GM12874 (cell line): Measurements from ENCODE around the gene DNAH10.

ENCODE experiments used
- CTCF ChIP-seq: IDR thresholded peaks from 2 replicates; pipeline ENCODE4 v1.5.1; 2011; ENCODE audit warnings: low read depth, mild to moderate bottlenecking, control low read depth, low read length, moderate library complexity; ENCODE audit not compliant: insufficient read depth

The DNAH10 gene

GRCh38 chr12:123929946-123930583 lies 168.0 kb downstream of the DNAH10 start:
- no peak for TF ChIP-seq CTCF

GRCh38 chr12:123931686-123932321 lies 169.7 kb downstream of the DNAH10 start:
- no peak for TF ChIP-seq CTCF

GRCh38 chr12:123933214-123933613 lies 171.1 kb downstream of the DNAH10 start:
- no peak for TF ChIP-seq CTCF

GRCh38 chr12:123934016-123934620 lies 172.0 kb downstream of the DNAH10 start:
- no peak for TF ChIP-seq CTCF

GRCh38 chr12:123934829-123935228 lies 172.7 kb downstream of the DNAH10 start:
- TF ChIP-seq CTCF: no peak

- no peak for TF ChIP-seq CTCF
These were observed 173.9 kb downstream of the DNAH10 start for GRCh38 chr12:123935956-123936355.

GRCh38 chr12:123936471-123936870 lies 174.4 kb downstream of the DNAH10 start:
- no peak for TF ChIP-seq CTCF
